ENCODE measurements around the gene MAGEA4.

The MAGEA4 gene

DNA sequence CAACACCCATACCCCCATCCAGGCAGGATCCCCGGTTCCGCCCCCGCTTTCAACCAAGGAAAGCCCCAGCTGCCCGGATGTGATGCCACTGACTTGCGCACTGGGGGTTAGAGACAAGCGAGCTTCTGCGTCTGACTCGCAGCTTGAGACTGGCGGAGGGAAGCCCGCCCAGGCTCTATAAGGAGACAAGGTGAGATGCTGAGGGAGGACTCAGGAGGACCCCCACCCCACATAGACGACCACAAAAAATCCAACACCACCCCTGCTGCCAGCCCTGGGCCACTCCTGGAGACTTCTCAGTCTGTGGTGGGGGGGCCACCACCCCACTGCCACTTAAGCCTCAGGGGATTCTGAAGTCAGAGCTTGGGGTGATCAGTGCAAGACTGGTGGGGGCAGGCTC is at the start of gene MAGEA4:
TSS of gene MAGEA4 (plus strand) at position 110 of the 400 bp plus-strand sequence. CDS start 10,776 bp downstream, outside the sequence.
- H3K4me3 ChIP-seq (ENCODE audit: low read depth, low read length), result no peak within 1 kb of the TSS
- H3K9me3 ChIP-seq (ENCODE audit: severe bottlenecking), result no peaks in the 10 kb centered on the region
- DNase-seq, result no peak
- H3K36me3 ChIP-seq, result no peaks in the 10 kb centered on the region
- peaks cover 2% of the 10 kb centered on the region for H3K27me3 ChIP-seq (ENCODE audit: insufficient read depth, low read depth, severe bottlenecking)
- H3K27ac ChIP-seq, result no peak within 1 kb of the TSS
- no peak for TF ChIP-seq CTCF (IDR thresholded peaks at IDR 0.05; ENCODE audit: low read depth, low read length)

DNA sequence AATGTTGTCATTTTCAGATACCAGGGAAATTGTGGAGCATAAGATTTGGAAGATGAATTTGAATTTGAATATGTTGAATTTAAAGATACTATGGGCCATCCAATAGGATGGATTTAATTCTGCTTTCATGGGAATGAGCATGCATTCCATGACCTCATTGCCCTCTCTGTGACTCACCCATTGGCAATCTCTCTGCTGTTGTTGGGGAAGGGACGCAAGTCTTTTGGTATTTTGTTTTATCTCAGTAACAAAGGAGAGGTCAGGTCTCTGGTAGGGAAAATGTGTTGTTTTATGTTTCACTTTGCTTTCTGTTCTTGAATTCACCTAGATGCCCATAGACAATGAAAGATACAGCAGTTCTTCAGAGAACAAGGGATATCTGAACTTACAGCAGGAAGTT is 42.1 kb upstream of the MAGEA4 start:
- H3K4me3 ChIP-seq (ENCODE audit: low read depth, low read length), result no peak overlapping the region
- H3K36me3 ChIP-seq, result no peaks in the 10 kb centered on the region
- no peak for DNase-seq
- H3K27ac ChIP-seq, result no peak overlapping the region
- no peaks in the 10 kb centered on the region for H3K27me3 ChIP-seq (ENCODE audit: insufficient read depth, low read depth, severe bottlenecking)
- no peak for TF ChIP-seq CTCF (IDR thresholded peaks at IDR 0.05; ENCODE audit: low read depth, low read length)
- peaks cover 3% of the 10 kb centered on the region for H3K9me3 ChIP-seq (ENCODE audit: severe bottlenecking)

DNA sequence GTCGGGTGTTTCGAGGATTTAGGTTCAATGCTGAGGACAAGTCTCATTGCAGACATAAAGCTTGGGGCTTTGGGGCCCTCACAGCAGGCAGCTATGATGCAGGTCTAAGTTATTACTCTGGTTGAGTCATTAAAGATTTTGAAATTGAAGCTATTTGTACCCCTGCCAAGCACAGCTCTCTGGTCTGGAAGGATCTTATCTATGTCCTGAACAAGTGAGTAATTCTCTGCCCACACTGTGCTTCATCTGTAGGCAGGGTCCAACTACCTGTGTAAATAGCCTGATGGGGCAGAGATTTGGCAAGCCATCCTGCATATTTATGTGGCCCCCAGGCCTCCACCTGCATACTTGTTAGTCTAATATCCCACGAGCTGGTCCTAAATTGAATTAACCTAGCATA is 41.4 kb upstream of the MAGEA4 start:
- H3K27ac ChIP-seq, result no peak overlapping the region
- H3K4me3 ChIP-seq (ENCODE audit: low read depth, low read length), result no peak overlapping the region
- H3K9me3 ChIP-seq (ENCODE audit: severe bottlenecking), result peaks cover 3% of the 10 kb centered on the region
- no peak for DNase-seq
- no peaks in the 10 kb centered on the region for H3K27me3 ChIP-seq (ENCODE audit: insufficient read depth, low read depth, severe bottlenecking)
- H3K36me3 ChIP-seq, result no peaks in the 10 kb centered on the region
- no peak for TF ChIP-seq CTCF (IDR thresholded peaks at IDR 0.05; ENCODE audit: low read depth, low read length)

GRCh38 chrX:151873096-151873495 is 39.6 kb upstream of the MAGEA4 start:
- Histone ChIP-seq H3K4me3 (ENCODE audit: low read depth, low read length) (no peak overlapping the region), H3K36me3 (no peaks in the 10 kb centered on the region), H3K27ac (no peak overlapping the region), H3K27me3 (ENCODE audit: insufficient read depth, low read depth, severe bottlenecking) (no peaks in the 10 kb centered on the region), H3K9me3 (ENCODE audit: severe bottlenecking) (peaks cover 3% of the 10 kb centered on the region)
- no peak for DNase-seq
- TF ChIP-seq CTCF (IDR thresholded peaks at IDR 0.05; ENCODE audit: low read depth, low read length), result no peak

DNA sequence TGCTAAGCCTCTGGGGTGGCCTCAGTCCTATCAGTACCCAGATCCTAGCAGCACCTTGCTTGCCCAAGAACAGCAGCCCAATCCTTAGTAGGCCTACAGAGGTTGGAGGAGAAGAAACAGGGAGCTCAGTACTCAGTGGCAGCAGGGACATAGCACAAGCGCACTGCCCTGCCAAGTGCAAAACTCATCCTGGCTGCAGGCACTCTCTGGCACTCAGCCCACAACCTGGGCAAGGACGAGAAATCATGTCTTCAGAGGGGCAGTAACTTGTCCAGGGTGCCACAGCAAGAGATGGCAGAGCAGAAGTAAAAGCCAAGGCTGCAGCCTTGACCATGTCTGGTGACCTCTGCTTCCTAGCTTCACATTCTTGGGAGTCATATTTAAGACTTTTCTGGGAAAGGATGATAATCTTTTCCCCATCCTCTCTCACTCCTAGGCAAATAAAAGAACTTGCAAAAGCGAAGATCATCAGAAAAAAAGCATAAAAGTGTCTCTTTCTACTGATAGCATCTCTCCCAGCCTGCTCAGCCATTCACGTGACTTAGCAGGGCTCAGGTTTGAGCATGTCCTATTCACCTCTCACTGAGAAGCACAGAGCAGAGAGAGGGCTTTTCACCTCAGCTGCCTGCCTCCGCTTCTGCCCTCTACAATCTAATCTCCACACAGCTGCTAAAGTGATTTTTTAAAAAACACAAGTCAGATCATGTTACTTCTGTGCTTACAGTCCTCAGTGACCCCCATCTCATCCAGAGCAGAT is 37.2 kb upstream of the MAGEA4 start:
- no peak for DNase-seq
- no peak overlapping the region for H3K4me3 ChIP-seq (ENCODE audit: low read depth, low read length)
- H3K27ac ChIP-seq, result no peak overlapping the region
- no peaks in the 10 kb centered on the region for H3K27me3 ChIP-seq (ENCODE audit: insufficient read depth, low read depth, severe bottlenecking)
- TF ChIP-seq CTCF (IDR thresholded peaks at IDR 0.05; ENCODE audit: low read depth, low read length), result no peak
- no peaks in the 10 kb centered on the region for H3K36me3 ChIP-seq
- H3K9me3 ChIP-seq (ENCODE audit: severe bottlenecking), result peaks cover 7% of the 10 kb centered on the region

- no peak for DNase-seq
- H3K27ac ChIP-seq, result no peak overlapping the region
- no peak for TF ChIP-seq CTCF (IDR thresholded peaks at IDR 0.05; ENCODE audit: low read depth, low read length)
- H3K9me3 ChIP-seq (ENCODE audit: severe bottlenecking), result peaks cover 11% of the 10 kb centered on the region
- H3K36me3 ChIP-seq, result no peaks in the 10 kb centered on the region
- H3K27me3 ChIP-seq (ENCODE audit: insufficient read depth, low read depth, severe bottlenecking), result no peaks in the 10 kb centered on the region
- no peak overlapping the region for H3K4me3 ChIP-seq (ENCODE audit: low read depth, low read length)
These were observed 34.1 kb upstream of the MAGEA4 start for GRCh38 chrX:151878574-151878973.

All from WERI-Rb-1 (cell line).